Brain microvascular endothelial cell (primary cell): ENCODE results near the gene GRHL3.

Experiments
- DNase-seq: peaks from one replicate; pipeline ENCODE4 v3.0.0-alpha.2; 2020
- H3K27ac ChIP-seq: fragments of 250-450 bp; sonication (Bioruptor Pico); 2 replicates; pipeline ENCODE4 v1.5.1; 2020; ENCODE audit warnings: mild to moderate bottlenecking, moderate library complexity
- H3K27me3 ChIP-seq: fragments of 250-450 bp; sonication (Bioruptor Pico); replicated peaks from 2 replicates; pipeline ENCODE4 v1.5.1; 2020; ENCODE audit warnings: mild to moderate bottlenecking
- H3K36me3 ChIP-seq: fragments of 250-450 bp; sonication (Bioruptor Pico); replicated peaks from 2 replicates; pipeline ENCODE4 v1.5.1; 2020; ENCODE audit warnings: mild to moderate bottlenecking
- H3K4me3 ChIP-seq: 2 replicates; pipeline ENCODE4 v1.5.1; 2011; ENCODE audit warnings: low read depth, mild to moderate bottlenecking, control low read depth, low read length, moderate library complexity
- CTCF ChIP-seq: IDR thresholded peaks from 2 replicates; pipeline ENCODE4 v1.5.1; 2011; ENCODE audit warnings: low read depth, mild to moderate bottlenecking, moderate library complexity, low read length, control low read depth, inconsistent platforms; ENCODE audit errors: missing control alignments
- in situ Hi-C: cut with HindIII; loops from 2 replicates; pipeline ENCODE4 v1.10.0; 2017; ENCODE audit warnings: low sequenced_read_pairs, low pct_ligation_motif_present

Gene GRHL3

GRCh38 chr1:24290933-24291487 is 28.1 kb upstream of the GRHL3 start:
- no peak for DNase-seq
- in situ Hi-C loops: no loop called here
- no peak overlapping the region for H3K27ac ChIP-seq

GRCh38 chr1:24292103-24292502 is 27.1 kb upstream of the GRHL3 start:
- Histone ChIP-seq H3K4me3 (no peak overlapping the region), H3K36me3 (no peaks in the 10 kb centered on the region), H3K27me3 (no peaks in the 10 kb centered on the region), H3K27ac (no peak overlapping the region)
- no peak for TF ChIP-seq CTCF
- DNase-seq: no peak
- in situ Hi-C loops: no loop called here

More at GRCh38 chr1:24290933-24291487, 28.1 kb upstream of the GRHL3 start:
- no peaks in the 10 kb centered on the region for H3K36me3 ChIP-seq
- H3K4me3 ChIP-seq: no peak overlapping the region
- no peak for TF ChIP-seq CTCF
- no peaks in the 10 kb centered on the region for H3K27me3 ChIP-seq

- no peak for TF ChIP-seq CTCF
- Histone ChIP-seq H3K4me3 (no peak overlapping the region), H3K27ac (no peak overlapping the region), H3K27me3 (peaks cover 1% of the 10 kb centered on the region), H3K36me3 (no peaks in the 10 kb centered on the region)
- DNase-seq: no peak
- in situ Hi-C loops: no loop called here
Measured at GRCh38 chr1:24292887-24293286, 26.3 kb upstream of the GRHL3 start.

GRCh38 chr1:24293392-24294227 is 25.5 kb upstream of the GRHL3 start:
- in situ Hi-C loops: no loop called here
- TF ChIP-seq CTCF: no peak

GRCh38 chr1:24294228-24294672 is 24.9 kb upstream of the GRHL3 start:
- Histone ChIP-seq H3K36me3 (no peaks in the 10 kb centered on the region), H3K27me3 (peaks cover 8% of the 10 kb centered on the region), H3K27ac (peak overlapping the region; percentile 31), H3K4me3 (no peak overlapping the region)
- peak; percentile 88 for DNase-seq
- TF ChIP-seq CTCF: no peak
- in situ Hi-C loops: no loop called here

More at GRCh38 chr1:24293392-24294227, 25.5 kb upstream of the GRHL3 start:
- H3K27ac ChIP-seq: no peak overlapping the region
- no peak for DNase-seq
- peaks cover 6% of the 10 kb centered on the region for H3K27me3 ChIP-seq
- no peaks in the 10 kb centered on the region for H3K36me3 ChIP-seq
- H3K4me3 ChIP-seq: no peak overlapping the region
